GM15510 (cell line): Measurements from ENCODE around the gene FLACC1.

Experiments
- POLR2A ChIP-seq: IDR thresholded peaks from 3 replicates; pipeline ENCODE4 v1.6.1; 2011; ENCODE audit warnings: borderline replicate concordance; ENCODE audit not compliant: insufficient read length; ENCODE audit errors: extremely low read depth

FLACC1 gene

DNA sequence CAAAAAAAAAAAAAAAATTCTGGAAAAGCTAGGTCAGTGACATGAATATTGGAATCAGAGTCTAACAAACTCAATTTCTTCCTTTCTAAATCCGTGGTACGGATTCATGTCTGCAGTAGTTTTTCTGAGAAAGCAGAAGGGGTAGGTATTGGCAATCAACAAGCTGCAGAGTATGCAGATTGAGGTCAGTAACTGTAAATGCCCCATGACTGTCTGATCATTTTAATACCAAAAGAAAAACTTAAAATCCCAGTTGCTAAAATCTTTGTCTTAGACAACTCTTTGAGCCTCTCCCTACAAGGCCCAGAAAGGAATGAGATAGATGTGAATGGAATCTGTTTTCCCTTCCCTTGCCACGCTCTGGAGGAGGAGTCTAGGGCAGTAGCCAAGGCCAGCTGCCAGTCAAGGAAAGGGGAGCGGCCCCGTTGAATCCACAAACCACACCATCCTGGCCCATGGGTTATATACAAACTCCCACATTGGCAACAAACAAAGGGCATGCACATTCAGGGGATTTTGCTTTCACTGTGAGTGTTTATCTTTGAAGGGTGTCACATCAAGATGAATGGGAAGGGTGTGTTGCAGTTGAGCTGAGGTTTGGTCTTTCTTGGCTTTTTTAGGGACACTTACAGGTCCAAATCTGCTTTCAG lies 102.9 kb downstream of the FLACC1 start:
- no peak for TF ChIP-seq POLR2A

- no peak for TF ChIP-seq POLR2A
Observed at GRCh38 chr2:201250741-201251140, 106.4 kb downstream of the FLACC1 start.

GRCh38 chr2:201249889-201250288 lies 107.3 kb downstream of the FLACC1 start:
- TF ChIP-seq POLR2A = no peak

DNA sequence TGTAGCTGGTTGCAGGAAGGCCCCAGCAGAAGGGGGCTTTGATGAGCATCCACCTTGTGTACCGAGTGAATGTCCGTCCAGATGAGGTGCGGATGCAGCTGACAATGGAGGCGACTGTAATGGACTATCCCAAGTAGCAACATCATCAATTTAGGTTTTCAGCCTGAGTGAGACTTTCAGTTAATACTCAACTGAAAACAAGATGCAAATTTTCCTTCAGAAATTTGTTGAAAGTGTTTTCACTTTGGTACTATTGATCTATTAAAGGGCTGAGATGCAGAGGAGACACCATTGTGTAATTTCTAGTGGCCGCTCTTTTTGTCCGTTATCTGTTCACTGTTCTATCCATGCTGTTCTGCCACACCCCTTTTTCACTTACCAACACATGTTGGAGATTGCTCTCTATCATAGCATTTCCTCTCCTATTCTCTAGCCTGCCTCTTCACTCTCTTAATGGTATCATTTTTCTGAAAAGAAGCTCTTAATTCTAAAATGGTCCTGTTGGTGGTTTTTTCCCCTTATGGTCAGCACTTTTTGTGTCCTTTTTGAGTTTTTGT lies 108.8 kb downstream of the FLACC1 start:
- no peak for TF ChIP-seq POLR2A

DNA sequence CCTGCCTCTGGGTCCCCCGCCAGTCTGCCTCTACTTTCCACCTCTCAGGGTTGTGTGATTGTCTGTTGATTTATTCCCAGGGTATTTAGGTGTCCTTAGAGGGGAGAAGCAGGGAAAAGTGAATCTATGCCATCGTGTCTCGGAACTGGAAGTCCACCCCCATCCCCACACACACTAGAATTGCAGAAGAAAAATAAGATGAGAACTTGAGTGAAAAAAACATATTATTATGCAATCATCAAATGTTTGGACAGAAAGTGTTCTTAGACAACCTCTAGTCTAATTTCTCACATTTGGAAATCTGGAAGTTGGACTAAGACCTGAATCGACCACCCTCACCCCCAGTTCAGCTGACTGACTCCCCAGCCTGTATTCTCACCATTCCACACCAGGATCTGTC lies 110.9 kb downstream of the FLACC1 start:
- no peak for TF ChIP-seq POLR2A

DNA sequence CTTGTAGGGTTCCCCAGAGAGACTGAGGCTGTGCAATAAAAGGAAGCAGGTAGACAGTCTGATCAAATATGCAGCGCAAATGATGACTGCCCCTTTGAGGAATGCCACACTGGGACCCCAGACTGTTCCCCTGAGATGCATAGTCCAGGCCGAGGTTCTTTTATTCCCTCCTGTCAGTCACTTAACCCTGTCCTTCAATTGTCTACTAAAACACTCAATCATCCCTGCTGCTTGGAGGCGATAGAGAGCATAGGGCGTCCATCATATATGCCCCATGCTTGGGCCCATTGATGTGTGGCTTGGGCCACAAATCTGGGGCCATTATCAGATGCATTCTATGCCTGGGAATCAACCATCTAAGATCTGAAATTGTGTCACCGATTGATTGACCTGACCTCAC lies 112.3 kb downstream of the FLACC1 start:
- TF ChIP-seq POLR2A = no peak

DNA sequence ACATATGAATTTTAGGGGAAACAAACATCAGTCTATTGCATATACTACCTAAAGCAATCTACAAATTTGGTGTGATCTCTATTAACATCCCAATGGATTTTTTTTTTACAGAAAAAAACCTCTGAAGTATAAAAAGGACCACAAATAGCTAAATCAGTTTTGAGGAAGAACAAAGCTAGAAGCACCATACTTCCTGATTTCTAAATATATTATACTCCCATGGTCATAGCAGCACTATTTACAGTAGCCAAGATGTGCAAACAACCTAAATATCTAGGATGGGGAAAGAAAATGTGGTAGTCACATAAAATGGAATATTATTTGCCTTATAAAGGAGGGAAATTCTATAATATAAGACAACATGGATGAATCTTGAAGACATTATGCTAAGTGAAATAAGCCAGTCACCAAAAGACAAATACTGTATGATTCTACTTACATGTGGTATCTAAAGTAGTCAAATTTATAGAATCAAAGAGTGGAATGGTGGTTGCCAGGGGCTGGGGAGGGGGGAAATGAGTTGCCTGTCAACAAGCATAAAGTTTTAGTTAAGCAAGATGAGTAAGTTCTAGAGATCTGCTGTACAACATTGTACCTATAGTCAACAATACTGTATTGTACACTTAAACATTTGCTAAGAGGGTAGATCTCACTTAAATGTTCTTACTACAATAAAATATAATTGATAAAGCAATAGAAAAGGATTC lies 114.4 kb downstream of the FLACC1 start:
- no peak for TF ChIP-seq POLR2A
